HepG2 (cell line): ENCODE data around the gene SUN5. TPM values are rescaled to one million over a fixed set of nuclear protein-coding genes. Genes with fewer than 3 reads are reported as not detected.
A peak's percentile ranks its signal among the peaks of the same experiment; 100 is the strongest.

ENCODE experiments used
- ASH2L ChIP-seq: fragments of 300-600, 200-600 bp; sonication (generic); IDR thresholded peaks from 2 replicates; pipeline ENCODE4 v1.7.0; 2017; ENCODE audit warnings: low read depth, mild to moderate bottlenecking, moderate library complexity, mixed read lengths, low read length; ENCODE audit not compliant: insufficient read length
- FOXO4 ChIP-seq: sonication (generic); formaldehyde crosslinking; conservative IDR thresholded peaks from 2 replicates; pipeline ENCODE4 v1.8.1; 2023; ENCODE audit warnings: missing genetic modification reagents
- NFAT5 ChIP-seq: sonication (generic); formaldehyde crosslinking; IDR thresholded peaks from 2 replicates; pipeline ENCODE4 v1.4.0; 2020; ENCODE audit warnings: missing genetic modification reagents
- NR2C2 ChIP-seq: sonication (generic); formaldehyde crosslinking; IDR thresholded peaks from 2 replicates; pipeline ENCODE4 v1.4.0; 2020; ENCODE audit warnings: missing genetic modification reagents, mild to moderate bottlenecking, moderate library complexity, borderline replicate concordance
- POGZ ChIP-seq: sonication (generic); formaldehyde crosslinking; IDR thresholded peaks from 2 replicates; pipeline ENCODE4 v1.4.0; 2020; ENCODE audit warnings: mild to moderate bottlenecking, missing genetic modification reagents
- PRDM4 ChIP-seq: sonication (generic); formaldehyde crosslinking; IDR thresholded peaks from 2 replicates; pipeline ENCODE4 v1.9.0; 2021; ENCODE audit warnings: missing genetic modification reagents, borderline replicate concordance
- TFAP4 ChIP-seq: sonication (generic); IDR thresholded peaks from 2 replicates; pipeline ENCODE4 v1.6.1; 2016; ENCODE audit warnings: low read depth, borderline replicate concordance
- ZNF101 ChIP-seq: sonication (generic); formaldehyde crosslinking; IDR thresholded peaks from 2 replicates; pipeline ENCODE4 v1.4.0; 2020; ENCODE audit warnings: mild to moderate bottlenecking, low read depth, missing genetic modification reagents, borderline replicate concordance
- ZXDC ChIP-seq: sonication (generic); formaldehyde crosslinking; IDR thresholded peaks from 2 replicates; pipeline ENCODE4 v1.5.0; 2020; ENCODE audit warnings: mild to moderate bottlenecking, missing genetic modification reagents
- polyA plus RNA-seq, 8 experiments: library from polyadenylated mRNA; depleted of rRNA in 3 of 8; stranded (reverse) in 7 of 8; unstranded in 1 of 8; fragments of >200 nt; fragmentation: Illumina TruSeq in 4 of 8; extraction: Trizol in 4 of 8; gene quantifications; 2 replicates each; pipeline versions ENCODE4 v1.2.1 to v1.2.3, GENCODE V29; 2011 to 2016; ENCODE audit warnings: low read depth in 4 of 8, missing spikeins in 1 of 8, mixed read lengths in 1 of 8; ENCODE audit not compliant: insufficient read depth in 1 of 8
- total RNA-seq, 5 experiments: library from RNA; depleted of rRNA; stranded (reverse); fragments of >200 nt; fragmentation: Illumina TruSeq; extraction: Trizol; gene quantifications; 2 replicates each; pipeline ENCODE4 v1.2.3, GENCODE V29; 2016; ENCODE audit warnings: low read depth in 1 of 5
- TF ChIP-seq, protein P1 (sequence below): sonication (generic); formaldehyde crosslinking; IDR thresholded peaks from 2 replicates; pipeline ENCODE4 v1.5.0; 2020; ENCODE audit warnings: mild to moderate bottlenecking, missing genetic modification reagents, moderate library complexity

Gene SUN5
- total and polyA plus RNA-seq, 2 of the 13 experiments (the other 11 are each of a cell fraction or from before 2014, with no cell fraction given), result not detected

DNA sequence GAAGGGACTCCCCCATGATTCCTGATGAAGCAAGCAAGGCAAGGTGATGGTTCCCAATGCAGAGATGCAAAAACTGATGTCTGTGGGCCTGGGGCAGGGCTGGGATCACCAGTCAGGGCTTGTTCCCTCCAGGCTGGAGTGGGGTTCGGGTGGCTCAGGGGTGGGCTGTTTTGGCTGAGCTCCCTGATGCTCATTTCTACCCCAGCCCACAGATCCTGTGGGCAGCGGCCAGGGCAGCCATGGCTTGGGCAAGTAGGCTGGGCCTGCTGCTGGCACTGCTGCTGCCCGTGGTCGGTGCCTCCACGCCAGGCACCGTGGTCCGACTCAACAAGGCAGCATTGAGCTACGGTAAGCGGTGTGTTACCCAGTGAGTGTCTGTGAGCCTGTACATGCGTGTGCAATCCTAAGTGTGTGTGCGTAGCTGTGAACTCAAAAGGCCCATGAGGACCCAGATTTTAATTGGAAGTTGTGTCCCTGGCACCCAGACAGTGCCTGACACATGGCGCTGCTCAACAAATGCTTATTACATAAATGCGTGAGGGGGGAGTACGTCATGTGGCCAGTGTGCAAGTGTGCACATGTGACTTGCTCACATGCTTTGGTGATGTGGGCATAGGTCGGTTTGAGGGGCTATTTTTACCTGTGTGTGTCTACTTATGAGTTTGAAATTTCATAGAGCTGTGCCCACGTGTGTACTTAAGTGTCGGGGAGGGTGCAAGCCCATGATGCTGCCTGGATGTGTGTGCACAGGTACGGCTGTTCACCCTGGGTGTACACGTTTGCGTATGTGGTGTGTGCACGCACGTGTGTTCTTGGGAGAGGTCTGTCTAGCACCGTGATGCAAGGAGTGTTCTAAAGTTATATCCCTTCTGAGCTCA, 4.3 kb upstream of the SUN5 start (continued):
- TF ChIP-seq NR2C2, result no peak
- TF ChIP-seq, protein P1, sequence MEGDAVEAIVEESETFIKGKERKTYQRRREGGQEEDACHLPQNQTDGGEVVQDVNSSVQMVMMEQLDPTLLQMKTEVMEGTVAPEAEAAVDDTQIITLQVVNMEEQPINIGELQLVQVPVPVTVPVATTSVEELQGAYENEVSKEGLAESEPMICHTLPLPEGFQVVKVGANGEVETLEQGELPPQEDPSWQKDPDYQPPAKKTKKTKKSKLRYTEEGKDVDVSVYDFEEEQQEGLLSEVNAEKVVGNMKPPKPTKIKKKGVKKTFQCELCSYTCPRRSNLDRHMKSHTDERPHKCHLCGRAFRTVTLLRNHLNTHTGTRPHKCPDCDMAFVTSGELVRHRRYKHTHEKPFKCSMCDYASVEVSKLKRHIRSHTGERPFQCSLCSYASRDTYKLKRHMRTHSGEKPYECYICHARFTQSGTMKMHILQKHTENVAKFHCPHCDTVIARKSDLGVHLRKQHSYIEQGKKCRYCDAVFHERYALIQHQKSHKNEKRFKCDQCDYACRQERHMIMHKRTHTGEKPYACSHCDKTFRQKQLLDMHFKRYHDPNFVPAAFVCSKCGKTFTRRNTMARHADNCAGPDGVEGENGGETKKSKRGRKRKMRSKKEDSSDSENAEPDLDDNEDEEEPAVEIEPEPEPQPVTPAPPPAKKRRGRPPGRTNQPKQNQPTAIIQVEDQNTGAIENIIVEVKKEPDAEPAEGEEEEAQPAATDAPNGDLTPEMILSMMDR (CRISPR knock-in tag), result no peak; the same call in 1 of the 2 replicates
- TF ChIP-seq ASH2L, result no peak
- TF ChIP-seq ZXDC (CRISPR knock-in tag), result no peak; the same call in 1 of the 2 replicates
- 0 out of 2 replicates have a peak, but pooled peaks have one; percentile 25 for TF ChIP-seq POGZ (CRISPR knock-in tag)
- no peak for TF ChIP-seq ZNF101 (CRISPR knock-in tag)
- TF ChIP-seq PRDM4, result no peak
- peak; percentile 75 for TF ChIP-seq NFAT5 (CRISPR knock-in tag)
- TF ChIP-seq TFAP4, result no peak; the same call in 1 of the 2 replicates
- TF ChIP-seq FOXO4 (CRISPR knock-in tag), result no peak
